HepG2 (cell line): ENCODE results near the gene LHB. TPM values are rescaled to one million over a fixed set of nuclear protein-coding genes. Genes with fewer than 3 reads are reported as not detected.

Source experiments
- ATAC-seq: fragments of 200-7000 bp; cut with Tn5 transposase; 3 replicates; pipeline ENCODE4 v1.9.1; 2020; ENCODE audit warnings: mild to moderate bottlenecking, moderate library complexity
- BruUV-seq: library from RNA; stranded (reverse); fragments of 400-500 nt; replicated peaks from 2 replicates; lab custom pipeline; 2021; lab: Mats Ljungman, UMichigan
- CTCF ChIA-PET: fragments of 300-600 bp; formaldehyde crosslinking; extraction: SDS; loops from one replicate; lab custom pipeline; 2021; ENCODE audit warnings: low total read pairs, inconsistent platforms, low intra/inter-chr PET ratio; lab: Yijun Ruan, JAX
- POLR2A ChIA-PET: fragments of 350-600 bp; sonication (Branson Sonifier 250); formaldehyde crosslinking; loops from one replicate; lab custom pipeline; 2020; ENCODE audit warnings: antibody characterized with exemption, inconsistent platforms; lab: Yijun Ruan, JAX
- DNase-seq: peaks from one replicate; pipeline ENCODE4 v3.0.0-alpha.2; 2015; ENCODE audit warnings: low spot score
- FAIRE-seq: peaks from 3 replicates; lab custom pipeline; 2011; peaks lifted over from hg19 to GRCh38; lab: Jason Lieb, UNC
- H2AFZ ChIP-seq: one replicate; pipeline ENCODE4 v1.6.1; 2011; ENCODE audit warnings: low read length, inconsistent platforms
- H3K27ac ChIP-seq: fragments of 300-600 bp; 3 replicates; pipeline ENCODE4 v1.8.0; 2011; ENCODE audit warnings: mixed run types, mild to moderate bottlenecking, mixed read lengths, low read length, inconsistent platforms; ENCODE audit not compliant: insufficient read depth; ENCODE audit errors: extremely low read length
- H3K27me3 ChIP-seq, 2 experiments: fragments of 200-600 bp in 1 of 2; 2 replicates in 1 of 2; 3 replicates in 1 of 2; pipeline versions ENCODE4 v1.6.0 to v1.8.0; 2011; ENCODE audit warnings: low read length in 2 of 2, mild to moderate bottlenecking in 2 of 2, moderate library complexity in 2 of 2, inconsistent platforms in 1 of 2; ENCODE audit not compliant: insufficient read depth in 2 of 2, control insufficient read depth in 1 of 2
- H3K36me3 ChIP-seq, 2 experiments: fragments of 200-600 bp in 1 of 2; replicated peaks in 1 of 2; 2 replicates in 1 of 2; 3 replicates in 1 of 2; pipeline versions ENCODE4 v1.5.1 to v1.8.0; 2011; ENCODE audit warnings: low read length in 2 of 2, inconsistent platforms in 1 of 2; ENCODE audit not compliant: insufficient read depth in 2 of 2, control insufficient read depth in 1 of 2
- H3K4me1 ChIP-seq: 2 replicates; pipeline ENCODE4 v1.5.1; 2012; ENCODE audit warnings: low read length, inconsistent platforms; ENCODE audit not compliant: insufficient read depth
- H3K4me2 ChIP-seq: 2 replicates; pipeline ENCODE4 v1.6.0; 2011; ENCODE audit warnings: low read depth, low read length, inconsistent platforms
- H3K4me3 ChIP-seq, 3 experiments: fragments of 200-600 bp in 1 of 3; sonication (generic), shearing (Covaris generic) in 1 of 3; replicated peaks in 1 of 3; 2 replicates each; pipeline ENCODE4 v1.5.1; 2011 to 2016; ENCODE audit warnings: low read length in 3 of 3, inconsistent platforms in 2 of 3, low read depth in 2 of 3, mild to moderate bottlenecking in 2 of 3, control low read depth in 1 of 3, mixed read lengths in 1 of 3; ENCODE audit not compliant: insufficient read depth in 1 of 3
- H3K79me2 ChIP-seq: one replicate; pipeline ENCODE4 v1.6.1; 2011; ENCODE audit warnings: low read length, inconsistent platforms; ENCODE audit not compliant: insufficient read depth
- H3K9ac ChIP-seq: 2 replicates; pipeline ENCODE4 v1.6.0; 2011; ENCODE audit warnings: mild to moderate bottlenecking, low read depth, low read length, inconsistent platforms; ENCODE audit not compliant: insufficient read depth
- H3K9me3 ChIP-seq: 2 replicates; pipeline ENCODE4 v1.5.1; 2012; ENCODE audit warnings: mild to moderate bottlenecking, low read length
- H4K20me1 ChIP-seq: 2 replicates; pipeline ENCODE4 v1.6.0; 2011; ENCODE audit warnings: inconsistent platforms, mild to moderate bottlenecking, low read length, moderate library complexity; ENCODE audit not compliant: insufficient read depth
- ARID5B ChIP-seq: IDR thresholded peaks from 2 replicates; pipeline ENCODE4 v1.4.0; 2020; ENCODE audit warnings: mild to moderate bottlenecking, missing genetic modification reagents
- CEBPG ChIP-seq: IDR thresholded peaks from 2 replicates; pipeline ENCODE4 v1.6.1; 2016
- HMGXB4 ChIP-seq, 2 experiments: sonication (generic) in 1 of 2; formaldehyde crosslinking in 1 of 2; IDR thresholded peaks; 2 replicates each; pipeline versions ENCODE4 v1.4.0 to v1.6.1; 2018 to 2020; ENCODE audit warnings: missing genetic modification reagents in 2 of 2, borderline replicate concordance in 1 of 2, low read depth in 1 of 2, mild to moderate bottlenecking in 1 of 2, missing biosample characterization in 1 of 2
- PRMT3 ChIP-seq: sonication (generic); formaldehyde crosslinking; IDR thresholded peaks from 2 replicates; pipeline ENCODE4 v1.8.1; 2022; ENCODE audit warnings: low read depth, mild to moderate bottlenecking, moderate library complexity, missing genetic modification reagents, borderline replicate concordance
- PRPF4 ChIP-seq: fragments of 200-400 bp; formaldehyde crosslinking; IDR thresholded peaks from 2 replicates; pipeline ENCODE4 v1.6.1; 2016; ENCODE audit warnings: low read length, low read depth; ENCODE audit not compliant: poor library complexity, severe bottlenecking
- REST ChIP-seq, 2 experiments: IDR thresholded peaks; 2 replicates each; pipeline ENCODE4 v1.6.1; 2011 to 2012; ENCODE audit warnings: low read length in 2 of 2, borderline replicate concordance in 1 of 2, low read depth in 1 of 2, mild to moderate bottlenecking in 1 of 2, moderate library complexity in 1 of 2
- TGIF2 ChIP-seq: IDR thresholded peaks from 2 replicates; pipeline ENCODE4 v1.6.1; 2016; ENCODE audit warnings: control low read depth, missing compliant biosample characterization
- XBP1 ChIP-seq: sonication (generic); formaldehyde crosslinking; IDR thresholded peaks from 2 replicates; pipeline ENCODE4 v1.5.0; 2020; ENCODE audit warnings: missing genetic modification reagents
- ZNF10 ChIP-seq: sonication (generic); formaldehyde crosslinking; IDR thresholded peaks from 2 replicates; pipeline ENCODE4 v1.4.0; 2020; ENCODE audit warnings: mild to moderate bottlenecking, low read depth, missing genetic modification reagents, borderline replicate concordance
- ZNF124 ChIP-seq: sonication (generic); formaldehyde crosslinking; IDR thresholded peaks from 2 replicates; pipeline ENCODE4 v1.4.0; 2020; ENCODE audit warnings: missing genetic modification reagents
- ZNF34 ChIP-seq: sonication (generic); formaldehyde crosslinking; IDR thresholded peaks from 2 replicates; pipeline ENCODE4 v1.4.0; 2020; ENCODE audit warnings: mild to moderate bottlenecking, missing genetic modification reagents, borderline replicate concordance
- ZNF670 ChIP-seq: sonication (generic); formaldehyde crosslinking; IDR thresholded peaks from 2 replicates; pipeline ENCODE4 v1.8.0; 2022; ENCODE audit warnings: mild to moderate bottlenecking, missing genetic modification reagents, borderline replicate concordance
- ZNF777 ChIP-seq: sonication (generic); formaldehyde crosslinking; IDR thresholded peaks from 2 replicates; pipeline ENCODE4 v1.4.0; 2020; ENCODE audit warnings: missing genetic modification reagents
- WGBS: methylation state at CpG from one replicate; pipeline ENCODE4 v1.1.6; 2017; ENCODE audit warnings: low lambda C conversion rate; 5-methylcytosine and 5-hydroxymethylcytosine counted together
- in situ Hi-C: cut with HindIII; loops from 2 replicates; pipeline ENCODE4 v1.10.0; 2017; ENCODE audit warnings: low pct_unique_long_range_greater_than_20kb; ENCODE audit not compliant: extremely low pct_ligation_motif_present
- intact Hi-C: fragments of 100-400 bp; cut with micrococcal nuclease; formaldehyde crosslinking; loops from one replicate; pipeline ENCODE4 v1.10.0; 2022; ENCODE audit not compliant: unreplicated experiment
- polyA plus RNA-seq, 8 experiments: library from polyadenylated mRNA; depleted of rRNA in 3 of 8; stranded (reverse) in 7 of 8; unstranded in 1 of 8; fragments of >200 nt; fragmentation: Illumina TruSeq in 4 of 8; extraction: Trizol in 4 of 8; gene quantifications; 2 replicates each; pipeline versions ENCODE4 v1.2.1 to v1.2.3, GENCODE V29; 2011 to 2016; ENCODE audit warnings: low read depth in 4 of 8, missing spikeins in 1 of 8, mixed read lengths in 1 of 8; ENCODE audit not compliant: insufficient read depth in 1 of 8
- total RNA-seq, 5 experiments: library from RNA; depleted of rRNA; stranded (reverse); fragments of >200 nt; fragmentation: Illumina TruSeq; extraction: Trizol; gene quantifications; 2 replicates each; pipeline ENCODE4 v1.2.3, GENCODE V29; 2016; ENCODE audit warnings: low read depth in 1 of 5

LHB gene
- total and polyA plus RNA-seq, 2 of the 13 experiments (the other 11 are each of a cell fraction or from before 2014, with no cell fraction given), result not detected

- in situ Hi-C loops, result no loop called here
- peak; percentile 99 for DNase-seq
- peak within 1 kb of the TSS; percentile 90 to 98 (median 98) for H3K4me3 ChIP-seq
- no TSS peak for BruUV-seq
- H3K79me2 ChIP-seq, result peaks cover 59% of the 10 kb centered on the region
- no peaks in the 10 kb centered on the region; a peak in 1 of 5 replicates for H3K27me3 ChIP-seq
- H3K9me3 ChIP-seq, result no peaks in the 10 kb centered on the region
- H3K36me3 ChIP-seq, result peaks cover 4 to 10% of the 10 kb centered on the region in 2 experiments; a peak in 4 of 5 replicates
- FAIRE-seq, result peak; percentile 98
- ChIA-PET POLR2A (interaction anchor here (0.5 to 3.7 kb wide), 35 partner anchors 9 to 683 kb away, joined by 3 to 57 read pairs (median 5); partner anchors contain the start of genes ALDH16A1, BAX, FTL and HRC), CTCF (no interaction called here)
- peak within 1 kb of the TSS; percentile 85 for H3K9ac ChIP-seq
- H3K4me1 ChIP-seq, result peaks cover 41% of the 10 kb centered on the region
- 1% methylated on average over 21 of the region's 56 CpGs for WGBS
- intact Hi-C loops, result no loop called here
- peak; percentile 90 for ATAC-seq
- peak within 1 kb of the TSS; percentile 80 for H3K27ac ChIP-seq
- H2AFZ ChIP-seq, result peak within 1 kb of the TSS; percentile 29
- no peaks in the 10 kb centered on the region for H4K20me1 ChIP-seq
- peak within 1 kb of the TSS; percentile 93 for H3K4me2 ChIP-seq
- TF ChIP-seq ARID5B (CRISPR knock-in tag) (peak; percentile 23), PRPF4 (no peak), ZNF670 (CRISPR knock-in tag) (peak; percentile 92), ZNF777 (CRISPR knock-in tag) (no peak), TGIF2 (CRISPR knock-in tag) (peak; percentile 70), ZNF34 (CRISPR knock-in tag) (no peak), ZNF10 (no peak), HMGXB4 (CRISPR knock-in tag; IDR thresholded peaks at IDR 0.05; ENCODE audit: borderline replicate concordance in 1 of 2, low read depth in 1 of 2) (peak; percentile 92 to 95), XBP1 (CRISPR knock-in tag) (no peak), ZNF124 (CRISPR knock-in tag) (0 out of 2 replicates have a peak, but pooled peaks have one; percentile 73), PRMT3 (no peak), REST (IDR thresholded peaks at IDR 0.05; ENCODE audit: borderline replicate concordance in 1 of 2, low read depth in 1 of 2, low read length in 2 of 2) (peak in 1 of 2 experiments; percentile 8; a peak in 1 of 4 replicates), CEBPG (peak; percentile 79)
These were observed 23.5 kb downstream of the LHB start, which contains the start of the genes GYS1 and RUVBL2 for GRCh38 chr19:48993175-48994034. TSS of gene GYS1 (minus strand) at chr19:48993309. CDS start at chr19:48993112, 197 bp downstream. TSS of gene RUVBL2 (plus strand) at chr19:48993887. CDS start at chr19:48993912, 25 bp downstream.
